Measurements from ENCODE around the gene S100P. TPM values are rescaled to one million over a fixed set of nuclear protein-coding genes. Genes with fewer than 3 reads are reported as not detected.

Gene S100P
- total RNA-seq, 4 donors from 2014 or later: 7.5 to 7.8 TPM; not detected in 2

- no peak for DNase-seq
- H3K4me3 ChIP-seq: no peak overlapping the region
- peaks cover 14 to 19% (median 16%) of the 10 kb centered on the region in 4 donors for H3K4me1 ChIP-seq
- no peak overlapping the region for H3K27ac ChIP-seq
- in situ Hi-C loops (cut with MboI; ENCODE audit: low pct_ligation_motif_present in 1 of 4, low pct_unique_long_range_greater_than_20kb in 1 of 4, low sequenced_read_pairs in 3 of 4): no loop called here
- intact Hi-C loops (cut with DNase I; ENCODE audit: low total_unique reads): no loop called here
- TF ChIP-seq POLR2A (IDR thresholded peaks at IDR 0.05) (no peak), EP300 (IDR thresholded peaks at IDR 0.05; ENCODE audit: low read depth) (no peak), POLR2AphosphoS5 (IDR thresholded peaks at IDR 0.05) (no peak)
- TF ChIP-seq, protein P1, sequence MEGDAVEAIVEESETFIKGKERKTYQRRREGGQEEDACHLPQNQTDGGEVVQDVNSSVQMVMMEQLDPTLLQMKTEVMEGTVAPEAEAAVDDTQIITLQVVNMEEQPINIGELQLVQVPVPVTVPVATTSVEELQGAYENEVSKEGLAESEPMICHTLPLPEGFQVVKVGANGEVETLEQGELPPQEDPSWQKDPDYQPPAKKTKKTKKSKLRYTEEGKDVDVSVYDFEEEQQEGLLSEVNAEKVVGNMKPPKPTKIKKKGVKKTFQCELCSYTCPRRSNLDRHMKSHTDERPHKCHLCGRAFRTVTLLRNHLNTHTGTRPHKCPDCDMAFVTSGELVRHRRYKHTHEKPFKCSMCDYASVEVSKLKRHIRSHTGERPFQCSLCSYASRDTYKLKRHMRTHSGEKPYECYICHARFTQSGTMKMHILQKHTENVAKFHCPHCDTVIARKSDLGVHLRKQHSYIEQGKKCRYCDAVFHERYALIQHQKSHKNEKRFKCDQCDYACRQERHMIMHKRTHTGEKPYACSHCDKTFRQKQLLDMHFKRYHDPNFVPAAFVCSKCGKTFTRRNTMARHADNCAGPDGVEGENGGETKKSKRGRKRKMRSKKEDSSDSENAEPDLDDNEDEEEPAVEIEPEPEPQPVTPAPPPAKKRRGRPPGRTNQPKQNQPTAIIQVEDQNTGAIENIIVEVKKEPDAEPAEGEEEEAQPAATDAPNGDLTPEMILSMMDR (IDR thresholded peaks at IDR 0.05): no peak
- WGBS, 2 donors (ENCODE audit: low coverage in 1 of 2): 85% methylated on average over 10 of the region's 10 CpGs; no CpG with 5 or more reads in 1 of the 2 donors
- no peaks in the 10 kb centered on the region for H3K27me3 ChIP-seq
- no peaks in the 10 kb centered on the region for H3K36me3 ChIP-seq
- no peaks in the 10 kb centered on the region for H3K9me3 ChIP-seq
These were observed 13.2 kb upstream of the S100P start for GRCh38 chr4:6680372-6681034.

GRCh38 chr4:6681191-6681590, 12.5 kb upstream of the S100P start:
- H3K27me3 ChIP-seq: no peaks in the 10 kb centered on the region
- no peak for DNase-seq
- 84% methylated on average over 9 of the region's 9 CpGs; no CpG with 5 or more reads in 1 of the 2 donors for WGBS, 2 donors (ENCODE audit: low coverage in 1 of 2)
- H3K4me1 ChIP-seq: peaks cover 7 to 12% (median 10%) of the 10 kb centered on the region in 4 donors
- no peak for TF ChIP-seq POLR2A (IDR thresholded peaks at IDR 0.05)
- TF ChIP-seq, protein P1 (IDR thresholded peaks at IDR 0.05): peak in 2 of 5 experiments; percentile 19 to 23
- no peak for TF ChIP-seq EP300 (IDR thresholded peaks at IDR 0.05; ENCODE audit: low read depth)
- TF ChIP-seq POLR2AphosphoS5 (IDR thresholded peaks at IDR 0.05): no peak
- intact Hi-C loops (cut with DNase I; ENCODE audit: low total_unique reads): no loop called here
- H3K9me3 ChIP-seq: no peaks in the 10 kb centered on the region
- in situ Hi-C loops (cut with MboI; ENCODE audit: low pct_ligation_motif_present in 1 of 4, low pct_unique_long_range_greater_than_20kb in 1 of 4, low sequenced_read_pairs in 3 of 4): no loop called here
- H3K36me3 ChIP-seq: no peaks in the 10 kb centered on the region
- no peak overlapping the region for H3K4me3 ChIP-seq
- H3K27ac ChIP-seq: no peak overlapping the region

- in situ Hi-C loops (cut with MboI; ENCODE audit: low pct_ligation_motif_present in 1 of 4, low pct_unique_long_range_greater_than_20kb in 1 of 4, low sequenced_read_pairs in 3 of 4) (no loop called here), intact Hi-C loops (cut with DNase I; ENCODE audit: low total_unique reads) (no loop called here)
- Histone ChIP-seq H3K4me3 (no peak overlapping the region), H3K9me3 (no peaks in the 10 kb centered on the region), H3K27ac (no peak overlapping the region), H3K4me1 (no peaks in the 10 kb centered on the region), H3K27me3 (no peaks in the 10 kb centered on the region), H3K36me3 (no peaks in the 10 kb centered on the region)
- TF ChIP-seq EP300 (IDR thresholded peaks at IDR 0.05; ENCODE audit: low read depth) (no peak), POLR2A (IDR thresholded peaks at IDR 0.05) (no peak), POLR2AphosphoS5 (IDR thresholded peaks at IDR 0.05) (no peak)
- TF ChIP-seq, protein P1 (IDR thresholded peaks at IDR 0.05): no peak
- DNase-seq: no peak
- 78 to 83% methylated on average over 3 to 11 of the region's 11 CpGs for WGBS, 2 donors (ENCODE audit: low coverage in 1 of 2)
These were observed 10.7 kb upstream of the S100P start for GRCh38 chr4:6682862-6683590.

- DNase-seq: no peak
- intact Hi-C loops (cut with DNase I; ENCODE audit: low total_unique reads): no loop called here
- no peak overlapping the region for H3K4me3 ChIP-seq
- no peaks in the 10 kb centered on the region for H3K9me3 ChIP-seq
- TF ChIP-seq POLR2AphosphoS5 (IDR thresholded peaks at IDR 0.05) (no peak), POLR2A (IDR thresholded peaks at IDR 0.05) (no peak)
- TF ChIP-seq, protein P1 (IDR thresholded peaks at IDR 0.05): no peak
- in situ Hi-C loops (cut with MboI; ENCODE audit: low pct_ligation_motif_present in 1 of 4, low pct_unique_long_range_greater_than_20kb in 1 of 4, low sequenced_read_pairs in 3 of 4): no loop called here
- peaks cover 0 to 13% (median 5%) of the 10 kb centered on the region in 4 donors for H3K4me1 ChIP-seq
- H3K27ac ChIP-seq: no peak overlapping the region
- WGBS, 2 donors (ENCODE audit: low coverage in 1 of 2): 91% methylated on average over 11 of the region's 11 CpGs; no CpG with 5 or more reads in 1 of the 2 donors
- no peaks in the 10 kb centered on the region for H3K27me3 ChIP-seq
- H3K36me3 ChIP-seq: no peaks in the 10 kb centered on the region
These were observed 9.0 kb upstream of the S100P start for GRCh38 chr4:6684656-6685055.

Measured in transverse colon (tissue), 4 donors.